HG03469 (cell line): ENCODE data around the gene TRAK1.
A peak's percentile ranks its signal among the peaks of the same experiment; 100 is the strongest.
"Not testable (repeated sequence)": the region's sequence is repeated elsewhere in the genome, so short reads cannot be mapped to it uniquely, and the experiment has no call there.

ENCODE experiments used
- ATAC-seq: cut with Tn5 transposase; IDR thresholded peaks from one replicate; pipeline ENCODE4 v1.9.1; 2021; ENCODE audit warnings: mild to moderate bottlenecking, moderate library complexity, moderate number of reproducible peaks; ENCODE audit not compliant: unreplicated experiment

The TRAK1 gene, protein sequence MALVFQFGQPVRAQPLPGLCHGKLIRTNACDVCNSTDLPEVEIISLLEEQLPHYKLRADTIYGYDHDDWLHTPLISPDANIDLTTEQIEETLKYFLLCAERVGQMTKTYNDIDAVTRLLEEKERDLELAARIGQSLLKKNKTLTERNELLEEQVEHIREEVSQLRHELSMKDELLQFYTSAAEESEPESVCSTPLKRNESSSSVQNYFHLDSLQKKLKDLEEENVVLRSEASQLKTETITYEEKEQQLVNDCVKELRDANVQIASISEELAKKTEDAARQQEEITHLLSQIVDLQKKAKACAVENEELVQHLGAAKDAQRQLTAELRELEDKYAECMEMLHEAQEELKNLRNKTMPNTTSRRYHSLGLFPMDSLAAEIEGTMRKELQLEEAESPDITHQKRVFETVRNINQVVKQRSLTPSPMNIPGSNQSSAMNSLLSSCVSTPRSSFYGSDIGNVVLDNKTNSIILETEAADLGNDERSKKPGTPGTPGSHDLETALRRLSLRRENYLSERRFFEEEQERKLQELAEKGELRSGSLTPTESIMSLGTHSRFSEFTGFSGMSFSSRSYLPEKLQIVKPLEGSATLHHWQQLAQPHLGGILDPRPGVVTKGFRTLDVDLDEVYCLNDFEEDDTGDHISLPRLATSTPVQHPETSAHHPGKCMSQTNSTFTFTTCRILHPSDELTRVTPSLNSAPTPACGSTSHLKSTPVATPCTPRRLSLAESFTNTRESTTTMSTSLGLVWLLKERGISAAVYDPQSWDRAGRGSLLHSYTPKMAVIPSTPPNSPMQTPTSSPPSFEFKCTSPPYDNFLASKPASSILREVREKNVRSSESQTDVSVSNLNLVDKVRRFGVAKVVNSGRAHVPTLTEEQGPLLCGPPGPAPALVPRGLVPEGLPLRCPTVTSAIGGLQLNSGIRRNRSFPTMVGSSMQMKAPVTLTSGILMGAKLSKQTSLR

DNA sequence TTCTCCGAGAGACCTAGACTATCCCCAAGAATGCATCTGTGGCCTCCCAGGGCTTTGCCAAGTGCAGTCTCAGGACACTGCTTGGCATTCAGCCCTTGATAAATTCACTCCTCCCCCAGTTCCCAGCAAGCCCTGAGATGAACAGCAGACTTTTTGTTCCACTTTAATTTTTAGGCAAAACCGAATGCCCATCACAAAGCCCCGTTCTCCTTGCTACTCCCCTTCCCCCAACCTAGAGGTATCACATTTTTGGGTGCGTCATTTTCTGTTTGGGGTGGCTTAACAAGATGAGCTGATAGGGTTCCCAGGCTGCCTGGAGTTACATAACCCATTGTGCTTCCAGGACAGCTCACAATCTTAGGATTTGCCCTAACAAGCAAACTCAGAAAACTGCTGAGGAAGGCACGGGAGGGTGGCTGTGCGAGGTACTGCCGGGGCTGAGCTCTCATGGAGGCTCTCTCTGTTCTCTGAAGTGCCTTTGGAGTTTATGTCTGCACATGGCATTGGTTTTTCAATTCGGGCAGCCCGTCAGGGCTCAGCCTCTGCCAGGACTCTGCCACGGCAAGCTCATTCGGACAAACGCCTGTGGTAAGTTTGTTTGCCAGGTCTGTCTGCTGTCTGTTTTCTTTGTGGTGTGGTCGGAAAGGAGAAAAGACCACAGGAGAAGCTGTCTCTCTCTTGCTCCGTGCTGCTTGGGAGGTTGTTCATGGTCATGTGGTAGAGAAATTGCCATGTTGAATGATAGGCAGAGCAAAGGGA lies at the start of gene TRAK1:
Gene TRAK1 (plus strand): TSS at position 385 of the 759 bp plus-strand sequence. CDS start 113 bp downstream, at position 498.
- no peak for ATAC-seq

DNA sequence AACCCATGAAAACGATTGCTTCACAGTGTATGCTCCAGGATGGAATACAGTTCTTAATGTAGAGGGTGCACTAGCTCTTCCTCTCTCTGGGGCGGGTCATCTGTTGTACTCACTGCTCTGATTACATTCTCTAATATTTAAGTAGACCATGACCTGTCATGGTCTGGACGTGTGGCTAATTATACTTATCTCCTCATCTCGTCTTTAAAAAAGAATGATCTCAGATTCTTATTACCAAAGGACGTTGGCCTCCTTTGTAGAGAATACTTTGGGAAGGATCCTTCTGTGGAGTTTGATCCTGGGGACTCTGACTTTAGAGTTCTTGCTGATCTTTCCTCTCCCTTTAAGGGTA lies 48.4 kb upstream of the TRAK1 start:
- no peak for ATAC-seq

DNA sequence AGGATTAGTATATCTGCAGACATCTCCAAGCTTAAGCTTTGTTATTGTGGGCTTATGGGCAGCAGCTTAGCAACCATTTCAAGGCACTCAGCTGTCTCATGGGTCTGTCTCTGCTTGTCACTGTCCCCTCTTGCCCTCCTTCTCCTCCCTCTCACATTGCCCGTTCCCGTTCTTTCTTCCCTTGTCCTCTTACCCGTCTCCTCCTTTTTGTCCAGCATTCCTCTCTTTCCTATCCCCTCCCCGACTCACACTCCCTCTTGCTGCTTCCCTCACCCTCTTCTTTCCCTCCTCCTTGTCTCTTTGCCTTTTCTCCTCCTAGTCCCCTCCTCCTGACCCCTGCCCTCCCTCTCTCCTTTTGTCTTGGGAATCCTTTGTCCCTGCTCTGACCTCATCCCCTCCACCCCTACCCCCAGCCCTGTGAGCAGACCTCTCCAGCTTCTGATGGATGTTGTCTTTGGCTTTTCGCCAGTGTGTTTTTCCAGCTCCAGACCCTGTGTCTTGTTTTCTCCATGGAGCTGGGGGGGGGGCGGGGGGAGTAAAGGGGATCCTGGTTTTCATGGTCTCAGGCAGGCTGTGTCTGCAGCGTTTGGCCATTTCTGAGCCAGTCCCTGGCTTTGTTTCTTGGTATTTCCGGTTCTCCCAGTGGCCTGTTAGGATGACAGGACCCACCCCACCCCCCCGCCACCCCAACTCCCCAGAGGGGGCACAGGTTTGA lies 47.9 kb upstream of the TRAK1 start:
- no peak for ATAC-seq

DNA sequence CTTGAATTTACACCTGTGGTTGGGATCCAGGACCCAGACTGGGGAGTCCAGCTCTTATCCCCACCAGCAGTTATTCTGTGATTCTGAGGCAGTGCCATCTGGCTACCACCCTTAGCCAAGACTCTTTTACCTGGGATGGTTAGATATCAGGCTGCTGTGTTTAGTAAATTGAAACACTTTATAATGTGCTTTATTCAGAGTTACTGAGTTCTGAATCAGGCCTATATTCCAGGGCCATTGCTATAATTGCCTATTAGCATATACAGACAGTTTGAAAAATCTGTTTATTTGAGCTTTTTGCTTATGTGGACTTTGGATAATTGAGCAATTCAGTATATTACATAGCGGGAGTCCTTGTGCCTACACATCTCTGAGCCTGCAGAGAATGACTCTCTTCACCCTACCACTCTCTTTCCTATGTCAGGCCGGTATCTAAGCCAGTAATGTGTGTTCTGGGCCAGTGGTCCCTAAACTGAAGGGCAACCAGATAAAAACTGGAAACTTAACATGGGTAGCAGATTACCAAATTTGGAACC lies 45.4 kb upstream of the TRAK1 start:
- ATAC-seq: no peak

DNA sequence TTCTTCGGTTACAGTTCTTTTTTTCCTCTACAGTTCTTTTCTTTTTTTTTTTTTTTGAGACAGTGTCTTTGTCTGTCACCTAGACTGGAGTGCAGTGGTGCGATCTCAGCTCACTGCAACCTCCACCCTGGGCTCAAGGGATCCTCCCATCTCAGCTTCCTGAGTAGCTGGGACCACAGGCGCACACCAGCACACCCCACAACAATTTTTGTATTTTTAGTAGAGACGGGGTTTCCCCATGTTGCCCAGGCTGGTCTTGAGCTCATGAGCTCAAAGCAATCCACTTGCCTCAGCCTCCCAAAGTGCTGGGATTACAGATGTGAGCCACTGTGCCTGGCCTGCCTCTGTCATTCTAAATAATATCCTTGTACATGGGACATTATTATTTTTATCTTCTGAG lies 42.6 kb upstream of the TRAK1 start:
- ATAC-seq: not testable (repeated sequence)

DNA sequence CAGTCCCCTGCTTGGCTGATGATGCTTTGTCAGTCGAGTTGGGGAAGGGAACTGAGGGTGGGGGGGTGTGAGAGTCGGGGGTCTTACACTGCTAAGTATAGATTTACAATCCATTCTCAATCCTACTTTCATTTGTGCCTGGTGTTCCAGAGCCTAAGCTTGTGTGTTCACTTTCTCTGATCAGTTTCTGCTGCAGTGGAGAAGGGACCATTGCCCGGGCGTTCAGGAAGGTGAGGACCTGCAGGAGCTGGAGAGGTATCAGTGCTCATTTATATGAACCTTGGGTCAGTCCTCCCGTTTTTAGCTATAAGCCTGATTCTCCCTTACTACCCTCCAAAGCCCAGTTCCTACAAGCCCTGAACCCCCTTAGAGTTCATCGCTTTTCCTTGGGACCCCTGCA lies 41.0 kb upstream of the TRAK1 start:
- ATAC-seq: no peak

DNA sequence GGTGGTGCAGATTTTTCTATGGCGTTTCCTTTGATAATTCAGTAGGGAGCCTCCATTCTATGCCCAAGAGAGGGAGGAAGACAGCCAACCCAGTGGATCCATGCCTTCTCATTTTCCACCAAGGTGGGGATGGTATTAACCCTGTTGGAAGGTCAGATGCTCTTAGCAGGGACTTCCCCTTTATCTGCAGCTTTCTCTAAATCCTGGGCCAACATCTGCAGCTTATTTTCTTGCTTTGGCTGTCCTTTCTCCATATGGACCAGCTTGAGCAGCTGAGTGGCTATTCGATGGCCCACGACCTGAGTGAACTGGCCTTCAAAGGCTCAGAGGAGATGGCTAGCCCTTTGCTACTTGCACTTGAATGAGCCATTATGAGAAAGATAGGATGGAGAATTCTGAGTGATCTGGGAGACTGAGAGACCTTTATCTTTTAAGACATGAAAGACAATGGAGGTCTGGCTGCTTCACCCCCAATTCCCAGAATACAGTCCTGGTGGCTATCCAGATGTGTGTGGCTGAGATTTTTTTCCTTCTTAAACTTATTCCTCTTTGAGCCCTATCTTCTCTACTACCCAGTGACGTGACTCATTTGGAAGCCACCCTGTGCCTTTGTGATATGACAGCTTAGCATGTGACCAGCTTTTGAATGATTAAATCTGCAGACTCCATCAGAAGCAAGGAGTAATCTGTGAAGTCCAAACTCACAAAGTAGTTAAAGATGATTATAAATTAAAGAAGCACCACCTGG lies 39.6 kb upstream of the TRAK1 start:
- no peak for ATAC-seq

DNA sequence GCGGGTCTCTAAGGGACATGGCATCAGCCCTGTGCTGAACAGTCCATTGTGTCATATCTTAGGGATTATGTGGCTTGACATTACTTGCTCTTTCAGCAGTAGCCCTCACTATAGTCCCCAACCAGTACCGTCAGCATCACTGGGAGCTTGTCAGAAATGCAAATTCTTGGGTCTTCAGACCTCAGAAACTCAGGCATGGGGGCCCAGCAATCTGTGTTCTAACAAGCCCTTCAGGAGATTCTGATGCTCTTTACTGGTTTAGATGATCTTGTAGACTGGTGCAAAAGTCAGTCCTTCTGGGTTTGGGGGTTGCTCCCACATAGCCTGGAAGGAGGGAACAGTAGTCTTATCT lies 39.0 kb upstream of the TRAK1 start:
- peak; percentile 37 for ATAC-seq

DNA sequence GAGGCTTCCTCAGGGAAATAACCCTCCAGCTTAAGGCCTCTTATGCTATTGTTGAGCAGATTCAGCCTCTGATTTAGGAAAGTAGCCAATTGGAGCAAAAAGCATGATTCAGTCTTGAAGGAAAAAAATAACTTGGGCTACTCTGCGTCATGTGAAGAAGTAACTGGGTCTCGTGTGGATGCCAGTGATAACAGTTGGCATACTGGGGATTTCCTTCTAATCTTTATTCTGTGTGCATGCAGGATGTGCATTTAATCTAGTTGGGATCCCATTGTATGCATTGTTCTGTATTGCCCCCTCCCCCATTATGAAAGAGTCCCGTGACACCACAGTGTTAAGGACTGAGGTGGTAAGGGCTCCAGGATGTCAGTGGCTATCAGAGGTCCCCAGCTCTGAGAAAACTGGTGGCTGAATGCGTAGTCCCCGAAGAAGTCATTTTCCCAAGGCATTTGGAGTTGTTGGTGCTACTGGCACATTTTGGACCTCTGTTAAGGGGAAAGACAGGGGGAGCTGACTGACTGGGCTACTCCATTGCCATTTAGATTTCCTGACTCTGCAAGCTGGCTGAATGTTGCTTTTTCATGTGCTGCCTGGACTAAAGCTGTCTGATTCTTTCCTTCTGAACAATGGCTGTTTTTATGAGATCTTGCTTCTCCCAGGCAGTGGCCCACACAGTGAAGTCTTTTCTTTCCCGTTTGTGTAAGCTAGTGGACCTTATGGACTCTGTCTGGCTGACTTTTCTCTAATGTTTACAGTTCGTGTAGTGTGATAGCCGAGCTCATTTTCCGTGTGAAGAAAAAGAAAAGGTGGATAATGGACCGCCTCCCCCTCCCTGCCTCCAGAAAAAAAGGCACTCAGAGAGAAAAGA lies 38.4 kb upstream of the TRAK1 start:
- no peak for ATAC-seq

DNA sequence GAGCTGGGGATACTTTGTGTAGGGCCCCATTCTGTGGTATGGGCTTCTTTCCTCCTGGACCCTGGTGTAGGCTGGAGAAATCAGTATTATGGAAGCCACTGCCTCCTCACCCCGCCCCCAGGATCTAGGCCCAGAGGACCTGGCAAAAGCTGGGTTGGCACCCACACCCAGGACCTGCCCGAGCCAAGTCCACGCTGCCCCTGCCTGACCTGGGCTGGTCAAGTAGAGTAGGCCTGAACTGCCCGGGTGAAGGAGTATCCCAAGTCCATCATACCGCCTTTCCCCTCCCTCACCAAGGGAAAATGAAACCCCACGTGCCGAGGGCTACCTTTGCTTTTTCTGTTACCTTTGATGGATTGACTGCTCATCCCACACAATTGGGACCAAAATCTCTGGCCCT lies 37.7 kb upstream of the TRAK1 start:
- no peak for ATAC-seq

DNA sequence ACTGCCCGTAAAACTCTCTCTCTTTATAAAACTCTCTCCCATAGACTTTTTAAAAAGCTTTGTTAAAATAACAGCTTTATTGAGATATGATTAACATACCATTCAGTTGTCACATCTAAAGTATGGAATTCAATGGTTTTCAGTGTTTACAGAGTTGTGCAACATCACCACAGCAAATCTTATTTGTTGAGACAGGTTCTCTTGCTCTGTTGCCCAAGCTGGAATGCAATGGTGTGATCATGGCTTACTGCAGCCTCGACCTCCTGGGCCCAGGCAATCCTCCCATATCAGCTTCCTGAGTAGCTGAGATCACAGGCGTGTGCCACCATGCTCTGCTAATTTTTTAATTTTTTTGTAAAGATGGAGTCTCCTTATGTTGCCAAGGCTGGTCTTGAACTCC lies 35.9 kb upstream of the TRAK1 start:
- ATAC-seq: no peak

DNA sequence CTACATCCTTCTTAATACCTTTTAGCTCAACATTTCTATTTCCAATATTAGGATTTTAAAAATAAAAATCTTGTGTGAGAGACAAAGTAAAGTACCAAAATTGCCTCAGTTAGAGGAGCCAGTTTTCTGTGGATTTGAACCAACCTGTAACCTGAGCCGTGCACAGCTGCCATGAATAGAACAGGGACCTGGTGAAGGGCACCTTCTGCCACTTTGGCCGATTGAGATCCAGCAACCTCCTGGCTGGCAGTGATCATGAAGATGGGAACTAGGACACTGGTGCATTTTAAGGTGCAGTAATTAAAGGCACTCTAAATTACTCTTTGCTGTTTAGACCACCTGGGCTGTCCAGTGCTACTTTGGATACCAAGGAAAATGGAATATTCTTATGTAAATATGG lies 34.3 kb upstream of the TRAK1 start:
- ATAC-seq: no peak

DNA sequence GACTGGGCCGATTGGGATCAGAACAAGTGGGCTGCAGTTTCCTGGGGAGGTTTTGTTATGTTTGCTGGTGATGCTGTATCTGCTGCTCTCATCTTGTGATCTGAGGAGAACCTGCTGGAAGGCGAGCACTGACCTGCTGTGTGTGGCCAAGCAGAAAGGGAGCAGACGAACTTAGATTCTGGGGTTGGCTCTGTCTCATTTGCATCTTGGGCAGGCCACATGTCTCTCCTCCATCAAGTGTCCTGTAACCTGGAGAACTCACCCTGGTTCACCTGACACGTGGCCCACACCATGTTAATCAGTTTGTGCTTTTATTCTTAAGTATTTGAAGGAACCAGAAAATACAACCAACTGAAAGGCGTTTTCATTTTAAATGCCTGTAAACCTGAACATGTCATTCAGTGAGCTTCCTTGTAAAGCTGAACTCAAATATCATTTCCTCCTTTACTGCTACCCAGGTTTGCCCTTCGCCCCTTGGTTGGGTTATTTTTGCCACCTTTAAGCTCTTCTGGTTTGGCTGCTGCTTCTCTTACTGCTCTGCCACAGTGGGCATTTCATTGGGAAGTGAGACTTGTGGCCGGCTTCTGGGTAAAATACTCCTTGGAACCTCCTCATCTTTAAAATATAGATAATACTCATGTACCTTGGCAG lies 33.5 kb upstream of the TRAK1 start:
- ATAC-seq: no peak

DNA sequence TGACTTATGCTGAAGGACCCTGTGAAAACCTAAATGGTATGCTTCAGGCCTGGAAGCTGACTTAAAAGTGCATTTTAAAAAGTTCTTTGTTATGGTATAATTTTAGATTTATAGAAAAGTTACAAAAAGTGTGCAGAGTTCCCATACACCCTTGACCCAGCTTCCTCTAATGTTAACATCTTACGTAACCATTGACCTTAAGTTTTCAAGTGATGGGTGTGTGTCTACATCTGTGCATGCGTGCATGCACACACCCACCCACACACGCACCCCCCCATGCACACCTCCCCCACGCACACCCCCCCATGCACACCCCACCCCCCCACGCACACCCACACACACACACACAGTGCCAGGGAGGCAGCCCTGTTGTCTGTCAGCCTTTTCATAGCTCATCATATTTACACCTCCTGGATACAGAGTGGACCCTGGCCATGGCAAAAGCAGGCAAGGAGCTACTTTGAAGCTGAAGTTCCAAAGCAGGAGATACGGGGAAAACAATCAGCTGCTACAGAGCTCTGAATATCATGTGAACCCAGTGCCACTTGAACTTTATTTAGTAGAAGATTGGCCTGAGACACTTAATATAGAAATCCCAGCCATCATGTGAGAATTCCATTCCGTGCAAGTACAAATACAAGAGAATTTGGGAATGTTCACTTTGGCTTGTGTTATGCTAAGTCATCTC lies 30.0 kb upstream of the TRAK1 start:
- no peak for ATAC-seq

DNA sequence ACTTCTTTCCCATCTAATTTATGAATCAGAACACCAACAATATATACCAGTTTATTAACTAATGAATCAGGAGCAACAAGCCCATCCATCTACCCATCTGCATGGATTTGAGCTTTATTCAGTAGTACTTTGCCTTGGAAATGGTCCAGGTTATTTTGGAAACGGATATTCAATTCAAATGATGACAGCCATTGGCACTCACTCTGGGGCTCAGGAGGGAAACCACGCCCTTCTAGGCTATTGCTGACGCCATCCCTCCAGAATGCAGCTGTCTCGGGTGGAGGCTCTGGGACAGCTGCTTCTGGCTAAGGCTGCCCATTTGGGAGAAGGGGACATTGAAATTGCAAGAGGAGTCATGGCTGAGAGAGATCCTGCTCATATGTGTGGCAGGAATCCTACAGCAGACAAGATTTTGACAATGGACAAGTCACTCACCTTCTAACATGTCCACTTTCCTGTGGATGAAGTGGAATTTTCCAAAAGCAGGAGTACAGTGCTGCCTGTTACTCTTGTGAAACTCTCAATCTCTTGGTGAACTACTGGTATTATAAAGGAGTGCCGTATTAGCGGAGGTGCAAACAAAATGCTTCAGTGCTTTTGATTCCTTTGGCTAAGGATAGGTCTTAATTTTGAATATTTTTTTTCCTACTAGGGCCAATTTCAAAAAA lies 29.3 kb upstream of the TRAK1 start:
- no peak for ATAC-seq

DNA sequence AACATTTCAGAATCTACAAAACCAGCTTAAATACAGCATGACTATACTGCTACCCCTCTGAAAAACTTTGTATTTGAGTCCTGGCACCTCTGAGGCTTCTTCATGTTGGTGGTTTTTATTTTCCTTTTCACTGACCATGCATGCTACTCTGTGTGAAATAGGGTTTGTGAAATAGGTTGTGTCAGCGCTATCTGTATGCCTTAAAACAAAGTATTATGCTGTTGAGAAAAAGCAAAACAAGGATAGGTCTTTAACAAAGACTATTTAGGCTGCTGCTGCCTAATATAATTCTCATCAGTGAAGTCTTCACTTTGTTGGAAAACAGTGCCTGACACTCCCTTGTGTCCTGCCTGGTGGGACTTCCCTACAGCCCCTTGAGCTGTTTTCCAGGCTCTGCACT lies 28.7 kb upstream of the TRAK1 start:
- no peak for ATAC-seq

DNA sequence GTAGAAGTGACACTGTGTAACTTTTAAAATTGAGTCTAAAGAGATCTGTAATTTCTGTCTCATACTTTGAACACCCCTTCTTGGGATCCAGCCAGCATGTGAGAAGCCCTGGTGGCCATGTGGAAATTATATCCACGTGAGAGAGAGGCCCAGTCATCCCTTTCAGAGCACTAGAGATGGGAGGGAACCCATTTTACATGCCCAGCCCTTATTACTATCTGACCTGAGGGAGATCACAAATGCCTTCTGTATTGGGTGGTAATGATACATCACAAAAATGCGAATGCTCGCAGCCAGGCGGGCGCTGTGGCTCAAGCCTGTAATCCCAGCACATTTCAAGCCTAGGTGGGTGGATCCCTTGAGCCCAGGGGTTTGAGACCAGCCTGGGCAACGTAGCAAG lies 27.3 kb upstream of the TRAK1 start:
- no peak for ATAC-seq
